PC-9 (cell line): Measurements from ENCODE around the gene AICDA. TPM values are rescaled to one million over a fixed set of nuclear protein-coding genes. Genes with fewer than 3 reads are reported as not detected.

ENCODE experiments used
- BruUV-seq: library from RNA; stranded (reverse); fragments of 400-500 nt; replicated peaks from 2 replicates; lab custom pipeline; 2021; lab: Mats Ljungman, UMichigan
- CTCF ChIA-PET: fragments of 300-600 bp; sonication (Branson Sonifier 250); formaldehyde crosslinking; loops from one replicate; lab custom pipeline; 2022; ENCODE audit warnings: antibody characterized with exemption; lab: Charles Lee
- POLR2A ChIA-PET: fragments of 300-600 bp; sonication (Branson Sonifier 250); formaldehyde crosslinking; loops from one replicate; lab custom pipeline; 2022; ENCODE audit warnings: antibody characterized with exemption; ENCODE audit not compliant: unreplicated experiment; lab: Charles Lee
- DNase-seq, 2 experiments: peaks; one replicate each; pipeline versions ENCODE4 v3.0.0 to v3.0.0-alpha.2; 2015 to 2022; ENCODE audit warnings: mixed read lengths in 1 of 2
- H2AFZ ChIP-seq: fragments of 200-600 bp; sonication (generic); 2 replicates; pipeline ENCODE4 v1.8.1; 2017; ENCODE audit warnings: antibody characterized with exemption
- H3F3A ChIP-seq: fragments of 200-600 bp; sonication (generic); 2 replicates; pipeline ENCODE4 v1.8.1; 2017; ENCODE audit warnings: antibody characterized with exemption, mild to moderate bottlenecking, low read depth; ENCODE audit not compliant: insufficient read depth
- H3K27ac ChIP-seq: fragments of 200-600 bp; sonication (generic); 2 replicates; pipeline ENCODE4 v1.6.1; 2016; ENCODE audit warnings: mixed run types
- H3K27me3 ChIP-seq: fragments of 200-600 bp; sonication (generic); 2 replicates; pipeline ENCODE4 v1.6.1; 2016; ENCODE audit warnings: low read depth, mixed run types; ENCODE audit not compliant: insufficient read depth
- H3K36me3 ChIP-seq: fragments of 200-600 bp; sonication (generic); 2 replicates; pipeline ENCODE4 v1.6.1; 2016; ENCODE audit warnings: low read depth, mixed run types
- H3K4me1 ChIP-seq: fragments of 200-600 bp; sonication (generic); replicated peaks from 2 replicates; pipeline ENCODE4 v1.6.1; 2016; ENCODE audit warnings: mixed run types; ENCODE audit not compliant: insufficient read depth
- H3K4me2 ChIP-seq: fragments of 200-600 bp; sonication (generic); 2 replicates; pipeline ENCODE4 v1.6.1; 2017; ENCODE audit warnings: mixed run types
- H3K4me3 ChIP-seq: fragments of 200-600 bp; sonication (generic); 2 replicates; pipeline ENCODE4 v1.6.1; 2016; ENCODE audit warnings: mixed run types
- H3K79me2 ChIP-seq: fragments of 200-600 bp; sonication (generic); 2 replicates; pipeline ENCODE4 v1.6.1; 2017; ENCODE audit warnings: low read depth, mixed run types
- H3K9me2 ChIP-seq: fragments of 200-600 bp; sonication (generic); 2 replicates; pipeline ENCODE4 v1.8.1; 2017; ENCODE audit warnings: mild to moderate bottlenecking; ENCODE audit not compliant: insufficient read depth
- H3K9me3 ChIP-seq: fragments of 200-600 bp; sonication (generic); 2 replicates; pipeline ENCODE4 v1.8.1; 2016; ENCODE audit warnings: low read depth; ENCODE audit not compliant: insufficient read depth
- H4K20me1 ChIP-seq: fragments of 200-600 bp; sonication (generic); 2 replicates; pipeline ENCODE4 v1.8.1; 2017; ENCODE audit not compliant: insufficient read depth
- CTCF ChIP-seq: fragments of 200-600 bp; sonication (generic); conservative IDR thresholded peaks from 2 replicates; pipeline ENCODE4 v1.6.1; 2017; ENCODE audit warnings: mixed run types, antibody characterized with exemption, mild to moderate bottlenecking, moderate library complexity
- EZH2 ChIP-seq: fragments of 200-600 bp; sonication (generic); IDR thresholded peaks from 2 replicates; pipeline ENCODE4 v1.8.0; 2017; ENCODE audit warnings: antibody characterized with exemption, low read depth
- intact Hi-C: fragments of 100-400 bp; cut with micrococcal nuclease; formaldehyde crosslinking; loops from one replicate; pipeline ENCODE4 v1.10.0; 2022; ENCODE audit not compliant: unreplicated experiment
- total RNA-seq: library from RNA; stranded (reverse); gene quantifications from 2 replicates; pipeline ENCODE4 v1.2.3, GENCODE V29; 2021

AICDA gene
- total RNA-seq, 1 experiment from 2014 or later = not detected

- ChIA-PET POLR2A (no interaction called here), CTCF (interaction anchor here (0.5 kb wide), 1 partner anchor 226 kb away, joined by 5 read pairs; no protein-coding TSS in a partner anchor)
Observed at GRCh38 chr12:8594072-8594471, 18.6 kb downstream of the AICDA start.

GRCh38 chr12:8593246-8593645 lies 19.4 kb downstream of the AICDA start:
- Histone ChIP-seq H4K20me1 (no peaks in the 10 kb centered on the region), H3K4me1 (no peaks in the 10 kb centered on the region), H3K27me3 (peaks cover 4% of the 10 kb centered on the region; the same call in 1 of the 2 replicates), H3K36me3 (no peaks in the 10 kb centered on the region), H3K9me2 (no peaks in the 10 kb centered on the region), H3K9me3 (no peaks in the 10 kb centered on the region), H3K27ac (no peak overlapping the region), H3K4me3 (no peak overlapping the region), H3K79me2 (no peaks in the 10 kb centered on the region), H3F3A (no peaks in the 10 kb centered on the region), H3K4me2 (no peak overlapping the region), H2AFZ (no peak overlapping the region)
- intact Hi-C loops = no loop called here
- TF ChIP-seq CTCF = no peak
- no peak for TF ChIP-seq EZH2
- CTCF ChIA-PET = interaction anchor here (0.7 kb wide), 1 partner anchor 129 kb away, joined by 3 read pairs; no protein-coding TSS in a partner anchor
- DNase-seq = no peak
- POLR2A ChIA-PET = no interaction called here
- BruUV-seq = no TSS peak

More at GRCh38 chr12:8594072-8594471, 18.6 kb downstream of the AICDA start:
- Histone ChIP-seq H3K36me3 (no peaks in the 10 kb centered on the region), H3K27ac (no peak overlapping the region), H3K9me2 (no peaks in the 10 kb centered on the region), H3K4me1 (no peaks in the 10 kb centered on the region), H4K20me1 (no peaks in the 10 kb centered on the region), H3K79me2 (no peaks in the 10 kb centered on the region), H3K4me2 (no peak overlapping the region), H3F3A (no peaks in the 10 kb centered on the region), H2AFZ (no peak overlapping the region), H3K4me3 (no peak overlapping the region), H3K27me3 (peaks cover 4% of the 10 kb centered on the region; the same call in 1 of the 2 replicates), H3K9me3 (no peaks in the 10 kb centered on the region)
- no TSS peak for BruUV-seq
- DNase-seq = no peak
- TF ChIP-seq CTCF (no peak), EZH2 (no peak)
- intact Hi-C loops = no loop called here

- TF ChIP-seq CTCF (no peak), EZH2 (no peak)
- ChIA-PET POLR2A (interaction anchor here (0.6 kb wide), 1 partner anchor 756 kb away, joined by 3 read pairs; no protein-coding TSS in a partner anchor), CTCF (no interaction called here)
- Histone ChIP-seq H3K9me3 (no peaks in the 10 kb centered on the region), H3K27ac (no peak overlapping the region), H3K27me3 (peaks cover 4% of the 10 kb centered on the region; the same call in 1 of the 2 replicates), H3K4me3 (no peak overlapping the region), H3K9me2 (no peaks in the 10 kb centered on the region), H3K36me3 (no peaks in the 10 kb centered on the region), H2AFZ (no peak overlapping the region), H3K4me2 (no peak overlapping the region), H4K20me1 (no peaks in the 10 kb centered on the region), H3F3A (no peaks in the 10 kb centered on the region), H3K79me2 (no peaks in the 10 kb centered on the region), H3K4me1 (no peaks in the 10 kb centered on the region)
- DNase-seq = no peak
- no TSS peak for BruUV-seq
- intact Hi-C loops = no loop called here
Observed at GRCh38 chr12:8590842-8591545, 21.7 kb downstream of the AICDA start.
